ENCODE results near the gene KIAA0930.

Gene KIAA0930

DNA sequence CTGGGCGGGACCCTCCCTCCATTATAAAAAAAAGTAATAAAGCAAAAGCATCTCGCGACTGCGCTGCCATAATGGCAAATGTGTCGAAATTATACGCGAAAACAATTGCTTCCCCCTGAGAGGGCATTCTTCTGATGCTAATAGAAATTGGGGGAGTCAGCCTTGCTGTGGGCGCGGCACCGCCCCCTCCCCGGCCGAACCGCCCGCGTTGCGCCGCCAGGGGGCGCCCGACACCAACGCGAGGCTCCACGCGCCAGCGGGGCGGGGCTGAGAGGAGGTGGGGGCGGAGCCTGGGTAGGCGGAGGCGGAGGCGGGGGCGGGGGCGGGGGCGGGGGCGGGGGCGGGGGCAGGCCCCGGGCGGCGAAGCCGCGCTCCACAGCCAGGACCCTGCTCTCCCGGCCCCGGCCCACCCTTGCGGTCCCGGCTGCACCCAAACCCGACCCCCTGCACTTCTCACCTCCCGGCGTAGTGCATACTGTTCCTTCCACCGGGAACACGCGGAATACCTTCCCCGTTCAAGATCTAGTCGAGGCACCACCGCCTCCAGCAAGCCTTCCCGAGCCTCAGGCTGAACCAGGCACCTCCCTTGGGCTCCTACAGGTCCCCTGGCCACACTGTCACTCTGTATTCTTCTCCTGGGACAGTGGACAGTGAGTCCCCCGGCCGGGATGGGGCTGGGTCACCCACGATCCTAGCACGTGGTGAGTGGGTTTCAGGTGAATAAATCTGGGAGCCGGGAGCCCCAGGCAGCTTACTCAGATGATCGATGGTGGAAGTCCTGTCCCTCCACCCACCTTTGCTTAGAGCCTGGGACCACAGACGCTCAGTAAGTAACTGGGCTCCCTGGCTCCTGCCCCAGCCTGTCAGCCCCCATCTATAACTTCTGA lies 28.5 kb upstream of the KIAA0930 start:
- TF ChIP-seq, protein P1, sequence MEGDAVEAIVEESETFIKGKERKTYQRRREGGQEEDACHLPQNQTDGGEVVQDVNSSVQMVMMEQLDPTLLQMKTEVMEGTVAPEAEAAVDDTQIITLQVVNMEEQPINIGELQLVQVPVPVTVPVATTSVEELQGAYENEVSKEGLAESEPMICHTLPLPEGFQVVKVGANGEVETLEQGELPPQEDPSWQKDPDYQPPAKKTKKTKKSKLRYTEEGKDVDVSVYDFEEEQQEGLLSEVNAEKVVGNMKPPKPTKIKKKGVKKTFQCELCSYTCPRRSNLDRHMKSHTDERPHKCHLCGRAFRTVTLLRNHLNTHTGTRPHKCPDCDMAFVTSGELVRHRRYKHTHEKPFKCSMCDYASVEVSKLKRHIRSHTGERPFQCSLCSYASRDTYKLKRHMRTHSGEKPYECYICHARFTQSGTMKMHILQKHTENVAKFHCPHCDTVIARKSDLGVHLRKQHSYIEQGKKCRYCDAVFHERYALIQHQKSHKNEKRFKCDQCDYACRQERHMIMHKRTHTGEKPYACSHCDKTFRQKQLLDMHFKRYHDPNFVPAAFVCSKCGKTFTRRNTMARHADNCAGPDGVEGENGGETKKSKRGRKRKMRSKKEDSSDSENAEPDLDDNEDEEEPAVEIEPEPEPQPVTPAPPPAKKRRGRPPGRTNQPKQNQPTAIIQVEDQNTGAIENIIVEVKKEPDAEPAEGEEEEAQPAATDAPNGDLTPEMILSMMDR (IDR thresholded peaks at IDR 0.05; ENCODE audit: low read depth, low read length) = peak; percentile 41
- peak; percentile 59 to 81 for DNase-seq (ENCODE audit: low read depth in 2 of 2)
- peak overlapping the region; percentile 56 for H3K4me3 ChIP-seq (replicated peaks in 1 of 2; ENCODE audit: low read depth in 2 of 2, low read length in 2 of 2)

DNA sequence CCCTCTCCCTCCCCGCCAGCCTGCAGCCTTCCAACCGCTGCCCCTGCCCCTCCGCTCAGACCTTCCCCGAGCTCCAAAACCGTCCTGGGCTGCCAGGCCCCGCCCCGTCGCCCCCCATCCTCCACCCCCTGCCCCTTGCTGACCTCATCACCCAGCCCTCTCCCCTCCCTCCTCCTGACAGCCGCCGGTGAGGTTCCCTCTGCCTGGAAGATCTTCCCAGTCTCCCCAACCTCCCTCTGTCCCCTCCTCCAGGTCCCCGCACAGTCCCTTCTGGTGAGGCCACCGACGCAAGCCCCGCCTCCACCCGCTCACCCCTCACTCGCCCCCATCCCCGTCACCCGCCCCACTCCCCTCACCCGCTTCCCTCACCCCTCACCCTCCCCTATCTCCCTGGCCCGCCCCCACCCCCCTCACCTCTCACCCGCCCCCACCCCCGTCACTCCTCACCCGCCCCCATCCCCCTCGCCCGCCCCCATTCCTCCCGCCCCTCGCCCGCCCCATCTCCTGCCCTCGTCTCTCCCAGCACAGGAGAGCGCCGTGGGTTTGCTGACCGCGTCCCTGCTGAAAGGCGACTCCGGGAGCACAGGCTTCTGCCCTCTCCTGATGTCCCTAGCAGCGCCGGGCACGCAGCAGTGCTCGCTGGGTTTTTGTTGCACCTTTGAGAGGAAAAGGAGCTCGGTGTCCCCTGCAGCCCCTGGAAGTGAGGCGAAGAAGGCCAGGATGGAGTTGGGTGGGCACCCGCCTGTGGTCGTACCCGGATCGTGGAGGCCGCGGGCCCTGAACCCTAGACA lies 27.7 kb upstream of the KIAA0930 start:
- peak overlapping the region; percentile 56 for H3K4me3 ChIP-seq (replicated peaks in 1 of 2; ENCODE audit: low read depth in 2 of 2, low read length in 2 of 2)
- TF ChIP-seq, protein P1 (IDR thresholded peaks at IDR 0.05; ENCODE audit: low read depth, low read length) = no peak
- no peak for DNase-seq (ENCODE audit: low read depth in 2 of 2)

DNA sequence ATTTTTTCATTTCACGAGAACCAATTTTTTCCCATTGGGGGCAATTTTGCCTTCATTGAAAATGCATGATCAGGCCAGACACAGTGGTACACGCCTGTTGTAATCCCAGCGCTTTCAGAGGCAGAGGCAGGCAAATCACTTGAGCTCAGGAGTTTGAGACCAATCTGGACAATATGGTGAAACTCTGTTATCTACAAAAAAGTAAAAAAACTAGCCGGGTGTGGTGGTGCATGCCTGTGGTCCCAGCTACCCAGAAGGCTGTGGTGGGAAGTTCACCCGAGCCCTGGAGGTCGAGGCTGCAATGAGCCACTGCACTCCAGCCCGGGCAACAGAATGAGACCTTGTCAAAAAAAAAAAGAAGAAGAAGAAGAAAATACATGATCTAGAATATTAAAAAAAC lies 24.8 kb upstream of the KIAA0930 start:
- TF ChIP-seq, protein P1 (IDR thresholded peaks at IDR 0.05; ENCODE audit: low read depth, low read length) = no peak
- no peak overlapping the region for H3K4me3 ChIP-seq (replicated peaks in 1 of 2; ENCODE audit: low read depth in 2 of 2, low read length in 2 of 2)
- no peak for DNase-seq (ENCODE audit: low read depth in 2 of 2)

DNA sequence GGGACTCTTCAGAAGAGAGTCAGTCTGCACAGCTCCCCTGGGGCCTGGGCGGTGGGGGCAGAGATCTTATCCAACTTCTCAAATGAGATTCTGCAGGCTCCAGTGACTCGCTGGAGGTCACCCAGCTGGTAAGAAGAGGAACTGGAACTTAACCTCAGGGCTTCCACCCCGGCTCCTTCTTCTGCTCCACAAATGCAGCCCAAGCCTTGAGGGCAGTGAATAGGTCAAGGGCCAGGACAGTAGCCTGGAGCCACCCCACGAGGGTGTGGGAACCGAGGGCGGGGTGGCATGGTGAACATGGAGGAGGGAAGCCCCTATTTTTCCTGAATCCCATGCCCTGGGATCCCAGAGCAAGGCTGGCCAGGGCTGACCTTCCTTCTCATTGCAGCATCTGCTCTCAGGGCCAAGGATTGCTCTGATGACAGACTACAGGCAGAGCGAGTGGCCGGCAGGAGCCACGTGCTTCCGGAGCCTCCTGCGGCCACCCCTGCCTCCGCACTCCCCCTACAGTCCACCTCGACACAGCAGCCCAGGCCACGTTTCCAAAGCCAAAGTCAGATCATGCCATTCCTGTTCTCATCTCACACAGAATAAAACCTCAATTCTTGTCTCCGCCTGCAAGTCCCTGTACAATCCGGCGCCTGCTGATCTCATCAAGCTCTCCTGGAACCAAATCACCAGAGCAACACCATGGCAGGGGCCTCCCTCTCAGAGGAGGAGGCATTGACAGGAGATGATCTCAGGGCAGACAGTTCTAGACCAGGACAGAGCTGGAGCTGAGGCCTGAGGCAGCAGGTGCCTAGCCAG lies 23.0 kb upstream of the KIAA0930 start:
- DNase-seq (ENCODE audit: low read depth in 2 of 2) = peak; percentile 79 to 88
- H3K4me3 ChIP-seq (replicated peaks in 1 of 2; ENCODE audit: low read depth in 2 of 2, low read length in 2 of 2) = no peak overlapping the region
- TF ChIP-seq, protein P1 (IDR thresholded peaks at IDR 0.05; ENCODE audit: low read depth, low read length) = peak; percentile 94

DNA sequence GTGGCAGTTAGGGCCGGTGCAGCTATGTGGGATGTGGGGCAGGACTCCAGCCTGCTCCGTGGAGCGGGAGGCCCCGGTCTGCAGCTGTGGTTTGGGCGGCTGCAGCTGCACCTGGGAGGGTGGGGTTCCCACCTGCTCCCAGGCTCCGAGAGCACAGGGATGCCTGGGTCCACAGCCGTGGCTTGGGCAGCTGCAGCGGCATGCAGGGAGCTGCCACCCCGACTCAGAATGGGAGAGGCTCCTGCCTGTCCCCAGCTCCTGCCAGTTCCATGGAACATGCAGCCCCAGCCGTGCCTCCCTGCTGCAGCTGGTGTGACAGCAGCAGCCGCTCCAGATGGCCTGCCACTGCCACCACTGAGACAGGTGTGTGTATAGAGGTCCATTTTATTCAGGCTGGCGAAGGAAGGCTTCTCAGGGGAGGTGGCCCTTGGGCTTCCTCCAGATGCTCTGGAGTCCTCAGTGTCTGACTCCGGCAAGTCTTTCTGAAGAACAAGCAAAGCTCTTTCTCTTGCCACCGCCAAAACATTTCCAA lies 22.3 kb upstream of the KIAA0930 start:
- no peak overlapping the region for H3K4me3 ChIP-seq (replicated peaks in 1 of 2; ENCODE audit: low read depth in 2 of 2, low read length in 2 of 2)
- no peak for DNase-seq (ENCODE audit: low read depth in 2 of 2)
- TF ChIP-seq, protein P1 (IDR thresholded peaks at IDR 0.05; ENCODE audit: low read depth, low read length) = no peak
